ENCODE data around the gene PMEL. TPM values are rescaled to one million over a fixed set of nuclear protein-coding genes. Genes with fewer than 3 reads are reported as not detected.
A peak's percentile ranks its signal among the peaks of the same experiment; 100 is the strongest.

PMEL gene
- total and polyA plus RNA-seq, 2 of the 8 experiments (the other 6 are each of a cell fraction or from before 2014, with no cell fraction given) = 120 to 382 TPM

DNA sequence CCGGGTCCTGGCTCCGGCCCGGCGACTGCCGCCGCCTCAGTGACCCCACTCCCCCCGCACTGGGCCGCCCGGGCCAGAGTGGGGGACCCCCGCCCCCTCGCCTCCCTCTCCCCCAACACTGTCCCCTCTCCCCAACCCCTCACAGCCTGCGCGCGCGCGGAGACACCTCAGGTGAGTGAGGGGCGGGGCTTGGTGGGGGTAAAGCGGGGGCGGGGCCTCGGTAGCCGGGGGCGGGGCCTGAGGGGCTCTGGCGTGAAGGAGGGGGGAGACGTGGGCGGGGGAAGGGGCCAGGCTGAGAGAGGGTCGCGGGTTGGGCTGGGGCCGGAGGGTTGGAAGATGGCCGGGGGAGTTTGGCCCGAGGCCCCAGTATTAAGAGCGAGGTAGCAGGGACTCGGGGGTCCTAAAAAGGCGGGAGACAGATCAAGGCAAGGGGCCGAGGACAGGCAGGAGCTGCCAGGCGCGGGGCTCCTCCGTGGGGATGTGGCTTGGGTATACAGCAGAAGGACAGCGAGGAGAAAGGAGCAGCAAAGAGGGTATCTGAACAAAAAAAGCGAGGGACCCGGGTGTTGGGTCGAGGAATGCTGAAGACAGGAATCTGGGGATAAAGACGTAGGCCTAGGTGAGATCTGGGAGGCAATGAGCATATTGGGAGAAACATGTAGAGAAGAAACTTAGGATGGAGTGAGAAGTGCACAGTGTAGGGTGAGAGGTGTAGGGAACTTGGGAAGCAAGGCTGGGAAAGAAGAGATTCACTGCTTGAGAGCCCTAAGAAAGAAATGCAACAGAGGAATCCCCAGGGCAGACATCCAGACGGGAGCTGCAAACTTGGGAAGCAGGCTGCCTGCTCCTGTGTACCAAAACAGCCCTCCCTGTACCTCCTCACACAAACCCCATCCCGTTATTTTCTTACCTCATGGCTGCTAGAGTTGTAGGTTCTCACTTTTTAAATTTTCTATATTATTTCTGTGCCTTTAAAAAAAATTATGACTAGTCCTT lies 42.0 kb upstream of the PMEL start:
- 7% methylated on average over 11 of the region's 44 CpGs; no CpG with 5 or more reads in 1 of the 2 experiments for WGBS, 2 experiments (ENCODE audit: extremely low coverage in 1 of 2, insufficient coverage in 1 of 2, insufficient read length in 1 of 2, insufficient replicate concordance in 2 of 2, low coverage in 1 of 2, low lambda C conversion rate in 2 of 2, missing lambda C conversion rate in 1 of 2)
- Histone ChIP-seq H3K18ac (ENCODE audit: extremely low read depth, low read length) (peak overlapping the region; percentile 93), H4K20me1 (replicated peaks in 1 of 2; ENCODE audit: control insufficient read depth in 1 of 2, insufficient read depth in 2 of 2, low read length in 2 of 2) (no peaks in the 10 kb centered on the region), H4K5ac (ENCODE audit: insufficient read length, low read depth, low read length) (peak overlapping the region; percentile 82), H3K27me3 (replicated peaks in 1 of 4; ENCODE audit: control insufficient read depth in 3 of 4, extremely low read depth in 1 of 4, insufficient read depth in 3 of 4, low read length in 3 of 4) (no peaks in the 10 kb centered on the region), H3K4me3 (ENCODE audit: extremely low read depth in 1 of 4, insufficient read depth in 2 of 4, low read depth in 3 of 4, low read length in 4 of 4) (peak overlapping the region; percentile 52 to 90 (median 83)), H3K27ac (ENCODE audit: low read depth, low read length) (peak overlapping the region; percentile 62), H3K4me1 (replicated peaks in 1 of 4; ENCODE audit: control insufficient read depth in 3 of 4, insufficient read depth in 4 of 4, low read length in 3 of 4) (peaks cover 0 to 4% (median 2%) of the 10 kb centered on the region in 4 experiments; a peak in 3 of 7 replicates), H3K4ac (replicated peaks; ENCODE audit: insufficient read length, low read depth, low read length) (no peak overlapping the region), H3K56ac (replicated peaks; ENCODE audit: insufficient read length, low read depth, low read length) (peak overlapping the region; percentile 88), H3K36me3 (ENCODE audit: control insufficient read depth in 2 of 4, insufficient read depth in 4 of 4, low read length in 3 of 4) (peaks cover 0 to 8% (median 2%) of the 10 kb centered on the region in 4 experiments; a peak in 2 of 8 replicates), H3K9ac (replicated peaks in 1 of 4; ENCODE audit: extremely low read depth in 1 of 4, low read depth in 3 of 4, low read length in 3 of 4) (peak overlapping the region; percentile 56 to 91 (median 76)), H3K9me3 (ENCODE audit: insufficient read depth in 2 of 2, low read depth in 1 of 2, low read length in 1 of 2) (no peaks in the 10 kb centered on the region), H3K23me2 (ENCODE audit: low read depth, low read length) (peaks cover 9% of the 10 kb centered on the region), H2BK120ac (replicated peaks; ENCODE audit: low read depth, low read length) (no peak overlapping the region), H2BK5ac (ENCODE audit: low read depth, low read length) (peak overlapping the region; percentile 92), H2AFZ (ENCODE audit: low read length) (peak overlapping the region; percentile 10), H2BK20ac (ENCODE audit: low read length) (no peak overlapping the region), H2AK5ac (ENCODE audit: low read depth, low read length) (no peak overlapping the region), H3K79me1 (ENCODE audit: low read depth, low read length) (0 out of 2 replicates have a peak, but pooled peaks cover 2% of the 10 kb centered on the region), H3K23ac (ENCODE audit: insufficient read length) (no peak overlapping the region), H3K14ac (ENCODE audit: insufficient read length) (no peak overlapping the region), H2BK15ac (ENCODE audit: low read length) (peak overlapping the region; percentile 92; the same call in 1 of the 2 replicates), H3K4me2 (ENCODE audit: insufficient read depth in 1 of 2, low read depth in 2 of 2, low read length in 2 of 2) (peak overlapping the region; percentile 81 to 84), H4K8ac (ENCODE audit: extremely low read depth, insufficient read depth, low read length) (peak overlapping the region; percentile 88), H3K79me2 (ENCODE audit: control insufficient read depth in 1 of 2, insufficient read depth in 2 of 2, low read length in 2 of 2) (no peaks in the 10 kb centered on the region), H2BK12ac (ENCODE audit: low read depth, low read length) (peak overlapping the region; percentile 92; the same call in 1 of the 2 replicates), H4K91ac (replicated peaks; ENCODE audit: insufficient read length, low read length) (no peak overlapping the region)
- POLR2A ChIA-PET (ENCODE audit: partially characterized antibody) = interaction anchor here (0.6 to 6.9 kb wide), 28 partner anchors 10 to 314 kb away, joined by 3 to 82 read pairs (median 4); partner anchors contain the start of genes CD63, ERBB3, IKZF4 and RAB5B
- FAIRE-seq (no peak), DNase-seq (ENCODE audit: low read depth in 1 of 2, low spot score in 2 of 2) (peak in 1 of 2 experiments; percentile 94)
- CTCF ChIA-PET (ENCODE audit: partially characterized antibody) = interaction anchor here (0.7 to 4.0 kb wide), 6 partner anchors 11 to 269 kb away, joined by 3 to 20 read pairs (median 8); partner anchors contain the start of gene SUOX
- TF ChIP-seq GTF2F1 (IDR thresholded peaks at IDR 0.05; ENCODE audit: borderline replicate concordance, low read depth, low read length) (no peak), SAP30 (IDR thresholded peaks at IDR 0.05; ENCODE audit: insufficient read depth, insufficient replicate concordance, low read length) (no peak), RBBP5 (IDR thresholded peaks at IDR 0.05; ENCODE audit: borderline replicate concordance, low read depth, low read length) (peak; percentile 59; the same call in 1 of the 2 replicates), ASH2L (IDR thresholded peaks at IDR 0.05; ENCODE audit: low read length) (peak; percentile 64), ZNF274 (IDR thresholded peaks at IDR 0.05; ENCODE audit: borderline replicate concordance, extremely low read depth, low read length) (no peak), SP4 (IDR thresholded peaks at IDR 0.05; ENCODE audit: low read length) (peak; percentile 73; the same call in 1 of the 2 replicates), EGR1 (IDR thresholded peaks at IDR 0.05; ENCODE audit: borderline replicate concordance, low read depth, low read length) (peak; percentile 42; the same call in 1 of the 2 replicates), POLR2AphosphoS5 (IDR thresholded peaks at IDR 0.05; ENCODE audit: low read depth, low read length) (peak; percentile 47), PHF8 (conservative IDR thresholded peaks at IDR 0.05; ENCODE audit: low read depth, low read length) (peak; percentile 87), SIN3A (conservative IDR thresholded peaks at IDR 0.05 in 1 of 2, IDR thresholded peaks at IDR 0.05 in 1 of 2; ENCODE audit: low read depth in 1 of 2, low read length in 2 of 2) (peak in 1 of 2 experiments; percentile 17; a peak in 1 of 4 replicates)

All from H1 (cell line).